Stimulated activated CD8-positive, alpha-beta memory T cell treated with anti-CD3 and anti-CD28 coated beads, Interleukin-12 subunit alpha, Interleukin-12 subunit beta, amount 100 ng/mL, for 24 hours (primary cell): ENCODE measurements around the gene PPP6R3.

ENCODE experiments used
- DNase-seq: peaks from one replicate; pipeline ENCODE4 v3.0.0-alpha.2; 2020; ENCODE audit errors: extremely low read depth

Gene PPP6R3

GRCh38 chr11:68495220-68495729 is 34.7 kb downstream of the PPP6R3 start:
- DNase-seq: no peak

DNA sequence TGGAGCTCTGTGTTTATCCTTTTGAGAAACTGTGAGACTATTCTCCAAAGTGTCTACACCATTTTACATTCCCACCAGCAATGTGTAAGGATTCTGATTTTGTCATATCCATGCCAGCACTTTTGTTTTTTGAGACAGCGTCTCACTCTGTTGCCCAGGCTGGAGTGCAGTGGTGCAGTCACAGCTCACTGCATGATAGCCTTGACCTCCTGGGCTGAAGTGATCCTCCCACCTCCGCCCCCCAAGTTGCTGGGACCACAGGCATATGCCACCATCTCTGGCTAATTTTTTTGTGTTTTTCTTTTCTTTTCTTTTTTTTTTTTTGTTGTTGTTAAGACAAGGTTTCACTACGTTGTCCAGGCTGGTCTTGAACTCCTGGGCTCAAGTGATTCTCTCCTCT is 35.3 kb downstream of the PPP6R3 start:
- no peak for DNase-seq

DNA sequence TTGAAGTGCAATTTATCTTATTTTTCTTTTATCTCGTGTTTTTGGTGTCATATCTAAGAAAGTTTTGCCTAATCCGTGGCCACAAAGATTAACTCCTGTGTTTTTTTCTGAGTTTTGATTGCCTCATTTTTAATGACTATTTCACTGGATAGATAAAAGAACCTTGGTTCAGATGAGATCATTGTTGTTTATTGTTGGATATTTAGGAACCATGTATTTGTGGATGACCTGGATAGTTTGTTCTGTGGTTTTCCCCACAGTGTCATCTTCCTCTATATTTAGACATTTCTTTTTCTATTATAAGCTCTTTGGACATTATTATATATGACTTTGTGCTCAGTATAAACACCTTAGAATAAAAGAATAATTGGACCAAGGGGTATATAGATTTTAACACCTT is 37.2 kb downstream of the PPP6R3 start:
- no peak for DNase-seq

GRCh38 chr11:68498321-68498720 is 37.8 kb downstream of the PPP6R3 start:
- DNase-seq: no peak

- no peak for DNase-seq
These were observed 38.6 kb downstream of the PPP6R3 start for GRCh38 chr11:68498903-68499883.

DNA sequence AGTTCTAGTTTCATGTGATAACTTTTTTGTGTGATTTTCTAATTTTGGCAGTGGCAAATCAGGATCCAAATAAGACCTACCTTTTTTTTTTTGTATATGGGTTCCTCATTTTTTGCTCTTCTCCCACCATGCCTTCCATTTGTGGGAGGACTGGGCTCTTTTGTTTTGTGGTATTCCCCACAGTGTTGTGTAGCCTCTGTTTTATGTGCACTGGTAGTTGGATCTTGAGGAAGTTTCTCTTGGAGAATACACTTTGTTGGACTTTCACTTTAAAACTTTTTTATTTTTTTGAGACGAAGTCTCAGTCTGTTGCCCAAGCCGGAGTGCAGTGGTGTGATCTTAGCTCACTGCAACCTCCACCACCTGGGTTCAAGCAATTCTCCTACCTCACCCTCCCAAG is 39.7 kb downstream of the PPP6R3 start:
- DNase-seq: no peak

DNA sequence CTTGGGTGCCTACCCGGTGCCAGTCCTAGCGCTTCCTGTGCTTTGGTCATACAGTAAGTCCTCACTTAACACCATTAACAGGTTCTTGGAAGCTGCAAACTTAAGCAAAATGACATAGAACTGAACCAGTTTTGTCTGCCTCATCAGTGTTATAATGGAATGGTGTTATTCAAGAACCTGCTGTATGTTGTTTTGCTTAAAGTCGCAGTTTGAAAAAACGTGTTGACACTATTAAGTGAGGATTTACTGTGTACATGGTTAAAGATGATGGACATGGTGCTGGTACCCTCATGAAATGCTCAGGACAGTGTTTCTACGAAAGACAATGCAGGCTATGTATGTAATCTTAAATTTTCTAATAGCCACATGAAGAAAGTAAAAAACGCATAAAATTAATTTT is 41.3 kb downstream of the PPP6R3 start:
- no peak for DNase-seq

GRCh38 chr11:68503251-68503687 is 42.7 kb downstream of the PPP6R3 start:
- no peak for DNase-seq

DNA sequence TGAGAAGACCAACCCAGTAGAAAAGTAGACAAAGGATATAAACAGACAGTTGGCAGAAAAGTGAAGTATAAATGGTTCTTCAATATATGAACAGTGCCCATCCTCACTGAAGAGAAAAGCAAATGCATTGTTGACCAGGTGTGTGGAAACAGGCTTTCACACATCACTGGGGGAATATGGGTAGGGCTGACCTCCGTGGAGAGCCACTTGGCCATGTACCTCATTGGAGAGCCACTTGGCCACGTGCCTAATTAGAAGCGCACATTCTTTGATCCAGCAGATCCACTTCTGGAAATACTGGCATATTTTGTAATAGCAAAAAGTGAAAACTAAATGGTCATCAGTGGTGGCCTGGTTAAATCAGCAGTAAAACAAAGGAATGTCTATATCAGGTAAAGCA is 43.2 kb downstream of the PPP6R3 start:
- DNase-seq: no peak

- no peak for DNase-seq
These were observed 44.0 kb downstream of the PPP6R3 start for GRCh38 chr11:68504432-68505066.

GRCh38 chr11:68505596-68505995 is 45.0 kb downstream of the PPP6R3 start:
- no peak for DNase-seq

GRCh38 chr11:68506908-68507307 is 46.4 kb downstream of the PPP6R3 start:
- no peak for DNase-seq

DNA sequence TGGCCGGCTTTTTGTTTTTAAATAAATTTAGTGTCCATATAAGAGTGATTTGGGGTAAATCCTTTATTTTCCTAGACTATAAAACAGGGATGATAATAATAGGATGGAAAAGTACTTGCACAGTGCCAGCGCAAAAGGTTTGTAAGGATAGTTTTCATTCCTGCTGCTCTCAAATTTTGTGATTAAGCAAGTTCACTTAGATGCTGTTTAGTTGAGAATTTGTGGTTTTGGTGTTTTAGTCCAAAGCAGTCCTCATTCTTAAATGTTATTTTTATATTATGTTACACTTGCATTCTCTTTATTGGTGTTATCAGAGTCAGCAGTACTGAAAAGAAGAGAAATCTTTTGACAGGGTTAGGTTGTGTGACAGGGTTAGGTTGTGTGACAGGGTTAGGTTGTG is 47.9 kb downstream of the PPP6R3 start:
- no peak for DNase-seq

DNA sequence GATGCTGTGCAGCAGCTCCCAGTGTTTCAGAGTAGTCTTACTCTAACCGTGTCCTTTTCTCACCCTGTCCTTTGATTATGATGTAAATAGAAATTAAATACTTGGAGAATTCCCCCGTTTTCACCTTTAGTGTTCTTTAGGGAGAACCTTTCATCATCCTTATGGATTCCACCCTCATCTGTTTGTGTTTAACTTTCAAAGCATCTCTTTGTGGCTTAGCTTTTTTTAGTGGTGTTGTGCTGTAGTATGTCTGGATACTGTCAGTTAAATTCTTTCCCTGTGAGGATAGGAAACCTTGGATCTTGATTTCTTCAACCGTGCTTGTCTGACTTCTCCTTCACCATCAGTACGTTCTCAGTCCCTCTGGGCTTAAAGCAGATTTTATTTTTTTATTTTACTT is 48.5 kb downstream of the PPP6R3 start:
- DNase-seq: no peak

GRCh38 chr11:68513930-68514487 is 53.5 kb downstream of the PPP6R3 start:
- DNase-seq: no peak

DNA sequence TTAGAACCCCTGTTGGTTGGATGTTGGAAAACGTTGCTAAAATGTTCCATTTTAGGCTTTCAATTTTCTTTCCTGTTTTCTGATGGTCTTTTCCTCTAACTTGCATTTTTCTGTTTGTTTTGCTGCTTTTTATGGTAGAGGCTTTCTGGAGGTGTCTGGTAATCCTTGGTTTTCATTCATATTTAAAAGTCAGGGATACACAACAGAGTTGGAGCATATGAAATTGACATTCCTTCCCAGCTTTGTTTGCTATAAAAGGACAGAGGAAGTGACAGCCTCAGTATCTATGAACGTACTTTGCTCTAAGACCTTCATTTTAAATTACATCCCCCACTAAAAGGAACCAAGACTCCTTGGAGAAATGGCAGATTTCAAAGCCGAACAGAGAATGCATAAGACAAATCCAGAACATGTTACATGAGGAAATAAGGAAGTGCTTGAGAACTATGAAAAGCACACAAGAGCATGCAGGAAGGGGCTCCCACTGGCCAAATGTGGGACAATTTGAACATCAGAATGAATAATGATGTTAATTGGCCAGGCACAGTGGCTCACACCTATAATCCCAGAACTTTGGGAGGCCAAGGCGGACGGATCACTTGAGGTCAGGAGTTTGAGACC is 56.7 kb downstream of the PPP6R3 start:
- DNase-seq: no peak

DNA sequence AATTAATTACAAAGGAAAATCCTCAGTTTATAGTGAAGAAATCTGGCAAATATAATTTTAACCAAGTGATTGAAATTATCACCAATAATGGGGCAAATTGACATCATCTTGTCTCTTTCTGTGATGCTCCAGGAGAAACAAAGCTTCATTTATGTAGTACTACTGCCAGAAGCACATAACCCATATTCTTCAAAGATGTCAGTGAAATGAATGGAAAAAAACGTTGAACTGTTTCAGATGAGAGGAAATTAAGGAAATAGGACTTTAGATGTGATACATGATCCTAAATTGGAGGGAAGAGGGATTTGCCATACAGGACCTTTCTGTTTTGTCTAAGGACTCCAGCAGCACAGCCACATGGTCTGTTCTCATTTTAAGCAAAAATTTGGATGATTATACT is 57.6 kb downstream of the PPP6R3 start:
- DNase-seq: no peak

GRCh38 chr11:68521969-68522652 is 61.6 kb downstream of the PPP6R3 start:
- no peak for DNase-seq

- no peak for DNase-seq
These were observed 62.5 kb downstream of the PPP6R3 start for GRCh38 chr11:68523033-68523432.

DNA sequence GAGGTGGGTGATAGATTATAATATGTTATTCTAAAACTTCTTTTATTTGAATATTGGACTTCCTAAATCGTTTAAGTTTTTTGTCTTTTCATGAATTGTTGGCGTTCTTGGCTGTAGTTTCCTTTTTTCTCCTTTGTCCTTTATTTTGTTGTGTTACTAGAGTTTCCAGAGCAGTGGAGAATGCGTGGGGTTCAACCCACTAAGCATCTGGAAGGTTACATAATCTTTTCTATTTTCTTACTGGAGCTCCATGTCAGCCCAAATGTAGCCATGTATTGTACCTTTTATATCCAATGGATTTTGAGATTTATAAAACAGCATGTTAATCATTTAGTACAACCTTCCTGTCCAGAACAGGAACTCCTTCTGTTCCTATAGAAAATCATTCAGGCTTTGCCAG is 63.2 kb downstream of the PPP6R3 start:
- DNase-seq: no peak

DNA sequence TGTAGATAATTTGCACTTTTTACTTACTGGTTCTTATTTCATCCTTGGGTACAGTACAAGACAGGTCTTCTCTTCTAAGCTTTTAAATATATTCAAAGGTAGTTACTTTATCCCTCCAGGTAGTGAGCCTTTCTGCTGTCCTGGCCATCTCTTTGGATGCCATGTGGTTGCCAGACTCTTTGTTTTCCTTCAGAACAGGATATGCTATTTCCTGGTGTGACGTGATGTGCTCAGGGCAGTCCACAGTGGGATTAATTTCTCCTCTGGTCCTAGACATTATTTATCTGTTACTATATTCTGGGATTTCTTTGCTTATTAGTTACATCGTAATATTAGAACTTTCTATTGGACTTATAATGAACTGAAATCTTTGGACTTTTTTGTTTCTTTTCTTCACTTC is 63.7 kb downstream of the PPP6R3 start:
- DNase-seq: no peak

DNA sequence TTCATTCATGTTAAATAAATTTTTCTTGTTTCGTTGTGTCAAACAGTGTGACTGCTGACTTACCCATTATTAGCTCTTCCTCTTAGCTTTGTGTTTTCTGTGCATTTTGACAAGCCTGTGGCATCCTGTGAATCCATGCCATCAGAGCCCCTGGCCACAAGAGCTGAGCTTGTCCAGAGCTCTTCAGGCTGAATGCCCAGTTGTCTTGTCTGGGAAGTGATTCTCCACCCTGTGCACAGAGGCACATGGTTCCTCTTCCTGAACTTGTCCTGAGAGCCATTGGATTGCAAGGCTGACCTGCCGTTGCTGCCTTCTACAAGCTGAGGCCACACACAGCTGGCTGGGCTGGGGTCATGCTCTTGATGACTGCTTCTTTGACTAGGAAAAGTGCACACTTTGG is 64.1 kb downstream of the PPP6R3 start:
- DNase-seq: no peak
